Lung (tissue), 12 donors: ENCODE measurements around the gene ZNF710. TPM values are rescaled to one million over a fixed set of nuclear protein-coding genes. Genes with fewer than 3 reads are reported as not detected.

Experiments
- ATAC-seq: fragments of 200-7000 bp; cut with Tn5 transposase; one replicate; pipeline ENCODE4 v1.9.1; 2020; ENCODE audit warnings: moderate number of reproducible peaks; ENCODE audit not compliant: insufficient read depth, low FRiP score
- DNase-seq, 3 donors: peaks; one replicate each; pipeline ENCODE4 v3.0.0-alpha.2; 2013 to 2017
- H3K27ac ChIP-seq, 2 donors: one replicate each; pipeline ENCODE4 v1.5.1; 2013; ENCODE audit warnings: mild to moderate bottlenecking in 2 of 2, moderate library complexity in 2 of 2, control low read depth in 1 of 2, inconsistent platforms in 1 of 2, low read depth in 1 of 2, low read length in 1 of 2
- H3K27me3 ChIP-seq, 3 donors: one replicate each; pipeline ENCODE4 v1.5.1; 2013; ENCODE audit warnings: low read length in 2 of 3; ENCODE audit not compliant: control insufficient read depth in 3 of 3, insufficient read depth in 3 of 3
- H3K36me3 ChIP-seq, 4 donors: one replicate each; pipeline ENCODE4 v1.5.1; 2013; ENCODE audit warnings: low read length in 4 of 4, mild to moderate bottlenecking in 1 of 4, moderate library complexity in 1 of 4; ENCODE audit not compliant: control insufficient read depth in 4 of 4, insufficient read depth in 4 of 4
- H3K4me1 ChIP-seq, 5 donors: one replicate each; pipeline ENCODE4 v1.5.1; 2013; ENCODE audit warnings: low read length in 5 of 5, mild to moderate bottlenecking in 2 of 5, moderate library complexity in 1 of 5; ENCODE audit not compliant: control insufficient read depth in 5 of 5, insufficient read depth in 5 of 5
- H3K4me3 ChIP-seq: one replicate; pipeline ENCODE4 v1.5.1; 2013; ENCODE audit warnings: mild to moderate bottlenecking, control low read depth, moderate library complexity
- H3K9ac ChIP-seq, 2 donors: one replicate each; pipeline ENCODE4 v1.5.1; 2013; ENCODE audit warnings: low read length in 2 of 2, control low read depth in 1 of 2; ENCODE audit not compliant: insufficient read depth in 1 of 2
- H3K9me3 ChIP-seq, 4 donors: one replicate each; pipeline ENCODE4 v1.5.1; 2013; ENCODE audit warnings: low read length in 3 of 4, mild to moderate bottlenecking in 1 of 4, moderate library complexity in 1 of 4; ENCODE audit not compliant: control insufficient read depth in 4 of 4, insufficient read depth in 3 of 4
- WGBS, 2 donors: extraction: QIAGEN DNeasy Blood & Tissue Kit; methylation state at CpG; one replicate each; pipeline ENCODE4 v1.1.7; 2013; 5-methylcytosine and 5-hydroxymethylcytosine counted together
- polyA plus RNA-seq, 2 donors: library from polyadenylated mRNA; stranded (reverse); fragments of 200-250 nt; gene quantifications; one replicate each; pipeline ENCODE4 v1.2.1, GENCODE V29; 2013
- total RNA-seq, 2 donors: library from RNA; depleted of rRNA in 1 of 2; stranded (reverse); fragments of >200 nt in 1 of 2; gene quantifications; one replicate each; pipeline ENCODE4 v1.2.1, GENCODE V29; 2014 to 2021
- TF ChIP-seq, protein P1 (sequence below): IDR thresholded peaks from 2 replicates; pipeline ENCODE4 v1.5.1; 2012; ENCODE audit warnings: mild to moderate bottlenecking; ENCODE audit errors: control extremely low read depth, extremely low read depth
- donor health status: control.
- donor health status: control.
- donor health status: Bipolar disorder and iron deficiency.
- donor health status: healthy.
- donor health status: DM: yes; HTN: yes; CAD: no.

ZNF710 gene
- total and polyA plus RNA-seq, 4 donors, result 19.6 to 49.1 (median 38.6) TPM

DNA sequence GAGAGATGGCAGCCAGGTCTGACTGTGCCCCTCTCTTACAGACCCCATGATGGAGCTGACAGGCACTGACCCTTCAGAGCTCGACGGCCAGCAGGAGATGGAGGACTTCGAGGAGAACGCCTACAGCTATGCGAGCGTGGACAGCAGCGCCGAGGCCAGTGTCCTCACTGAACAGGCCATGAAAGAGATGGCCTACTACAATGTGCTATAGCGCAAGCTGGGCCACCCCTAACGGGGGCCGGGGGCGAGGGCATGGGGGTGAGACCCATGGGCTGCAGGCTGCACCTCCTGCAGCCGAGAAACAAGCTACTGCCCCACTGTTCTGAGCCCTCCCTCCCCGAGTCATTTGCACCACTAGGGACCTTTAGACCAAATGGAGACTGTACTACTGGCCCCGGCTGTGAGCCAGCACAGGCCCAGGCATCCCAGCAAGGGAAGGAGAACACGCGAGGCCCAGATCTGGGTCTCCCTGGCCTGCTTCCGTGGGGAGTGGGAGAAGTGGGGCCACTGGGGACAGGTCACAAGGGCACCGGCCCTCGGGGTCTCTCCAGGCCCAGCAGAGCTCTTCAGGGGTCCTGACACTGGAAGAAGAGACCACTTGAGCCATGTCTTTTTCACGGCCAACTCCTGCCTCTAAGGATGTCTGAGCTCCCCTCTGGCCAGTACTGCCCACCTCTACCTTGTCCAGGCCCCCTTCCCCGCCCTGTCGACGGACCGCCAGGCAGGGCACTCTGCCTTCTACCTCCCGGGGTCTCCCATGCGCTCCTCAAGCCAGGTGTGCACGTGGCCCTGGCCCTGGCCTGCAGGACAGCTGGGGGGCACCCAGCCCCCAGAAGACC, 78.7 kb downstream of the ZNF710 start:
- H3K27ac ChIP-seq, result peak overlapping the region in 1 of 2 donors; percentile 19
- no peak overlapping the region for H3K9ac ChIP-seq
- TF ChIP-seq, protein P1, sequence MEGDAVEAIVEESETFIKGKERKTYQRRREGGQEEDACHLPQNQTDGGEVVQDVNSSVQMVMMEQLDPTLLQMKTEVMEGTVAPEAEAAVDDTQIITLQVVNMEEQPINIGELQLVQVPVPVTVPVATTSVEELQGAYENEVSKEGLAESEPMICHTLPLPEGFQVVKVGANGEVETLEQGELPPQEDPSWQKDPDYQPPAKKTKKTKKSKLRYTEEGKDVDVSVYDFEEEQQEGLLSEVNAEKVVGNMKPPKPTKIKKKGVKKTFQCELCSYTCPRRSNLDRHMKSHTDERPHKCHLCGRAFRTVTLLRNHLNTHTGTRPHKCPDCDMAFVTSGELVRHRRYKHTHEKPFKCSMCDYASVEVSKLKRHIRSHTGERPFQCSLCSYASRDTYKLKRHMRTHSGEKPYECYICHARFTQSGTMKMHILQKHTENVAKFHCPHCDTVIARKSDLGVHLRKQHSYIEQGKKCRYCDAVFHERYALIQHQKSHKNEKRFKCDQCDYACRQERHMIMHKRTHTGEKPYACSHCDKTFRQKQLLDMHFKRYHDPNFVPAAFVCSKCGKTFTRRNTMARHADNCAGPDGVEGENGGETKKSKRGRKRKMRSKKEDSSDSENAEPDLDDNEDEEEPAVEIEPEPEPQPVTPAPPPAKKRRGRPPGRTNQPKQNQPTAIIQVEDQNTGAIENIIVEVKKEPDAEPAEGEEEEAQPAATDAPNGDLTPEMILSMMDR, result no peak
- DNase-seq (no peak), ATAC-seq (no peak)
- H3K36me3 ChIP-seq, result peaks cover 4 to 49% (median 35%) of the 10 kb centered on the region in 4 donors
- peaks cover 0 to 28% (median 3%) of the 10 kb centered on the region in 5 donors for H3K4me1 ChIP-seq
- WGBS, 2 donors, result 91 to 93% methylated on average over 28 of the region's 28 CpGs
- H3K9me3 ChIP-seq, result no peaks in the 10 kb centered on the region
- H3K27me3 ChIP-seq, result no peaks in the 10 kb centered on the region
- no peak overlapping the region for H3K4me3 ChIP-seq

DNA sequence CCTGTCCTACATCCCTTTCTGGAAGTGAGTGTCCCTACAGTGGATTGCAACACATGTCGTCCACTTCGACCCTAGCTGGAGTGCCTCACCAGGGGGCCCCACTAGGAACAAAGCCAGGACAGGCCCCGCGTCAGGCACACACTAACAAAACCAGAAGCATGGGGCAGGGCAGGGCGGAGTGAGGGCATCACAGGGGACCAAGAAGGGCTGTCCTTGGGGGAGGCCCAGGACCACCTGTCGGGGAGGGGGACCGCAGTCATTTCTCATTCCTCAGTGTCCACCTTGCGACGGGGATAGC, 79.3 kb downstream of the ZNF710 start:
- no peaks in the 10 kb centered on the region for H3K27me3 ChIP-seq
- H3K4me1 ChIP-seq, result peaks cover 0 to 28% (median 3%) of the 10 kb centered on the region in 5 donors
- H3K36me3 ChIP-seq, result peaks cover 4 to 53% (median 34%) of the 10 kb centered on the region in 4 donors
- H3K9ac ChIP-seq, result no peak overlapping the region
- DNase-seq, result peak in 2 of 3 donors; percentile 54 to 55
- TF ChIP-seq, protein P1, result no peak
- peak overlapping the region in 1 of 2 donors; percentile 9 for H3K27ac ChIP-seq
- H3K9me3 ChIP-seq, result no peaks in the 10 kb centered on the region
- 69 to 79% methylated on average over 9 of the region's 9 CpGs for WGBS, 2 donors
- ATAC-seq, result no peak
- H3K4me3 ChIP-seq, result no peak overlapping the region

DNA sequence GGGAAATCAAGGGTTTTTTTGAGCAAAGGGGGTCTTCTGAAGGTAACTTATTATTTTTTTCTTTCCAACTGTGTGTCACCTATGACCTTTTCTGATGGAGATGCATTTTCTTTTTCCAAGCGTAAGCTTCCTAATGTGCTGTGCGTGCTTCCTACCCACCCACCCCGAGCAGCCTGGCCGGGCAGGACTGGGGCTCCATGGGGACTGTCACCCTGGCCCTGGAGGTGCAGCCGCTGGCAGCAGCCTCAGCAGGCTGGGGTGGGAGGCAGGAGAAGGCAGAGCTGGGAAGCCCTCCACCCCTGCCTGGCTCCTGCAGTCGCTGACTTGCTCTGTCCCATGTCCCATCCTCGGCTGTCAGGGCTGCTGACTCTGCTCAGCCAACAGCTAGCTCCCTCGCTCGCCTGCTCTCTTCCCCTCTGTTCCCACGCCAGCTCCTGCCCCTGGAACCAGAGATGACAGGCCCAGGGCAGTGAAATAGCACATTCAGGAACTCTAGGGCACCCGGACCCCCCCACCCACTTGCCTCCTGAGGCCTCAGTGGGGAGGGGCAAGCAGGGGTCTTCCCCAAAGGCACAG, 79.8 kb downstream of the ZNF710 start:
- Histone ChIP-seq H3K27ac (peak overlapping the region in 1 of 2 donors; percentile 45), H3K36me3 (peaks cover 4 to 51% (median 35%) of the 10 kb centered on the region in 4 donors), H3K27me3 (no peaks in the 10 kb centered on the region), H3K9me3 (no peaks in the 10 kb centered on the region), H3K4me3 (no peak overlapping the region), H3K4me1 (peaks cover 0 to 28% (median 3%) of the 10 kb centered on the region in 5 donors), H3K9ac (no peak overlapping the region)
- TF ChIP-seq, protein P1, result no peak
- DNase-seq (peak; percentile 84 to 92 (median 86)), ATAC-seq (no peak)
- 75 to 83% methylated on average over 11 of the region's 11 CpGs for WGBS, 2 donors
